Glutamatergic neuron (in vitro differentiated cells): ENCODE measurements around the gene STXBP5. TPM values are rescaled to one million over a fixed set of nuclear protein-coding genes. Genes with fewer than 3 reads are reported as not detected.

Experiments used
- DNase-seq: peaks from one replicate; pipeline ENCODE4 v3.0.0; 2022
- H3K27ac Mint-ChIP-seq: one replicate; pipeline ENCODE4 v1.8.0; 2020; ENCODE audit warnings: mild to moderate bottlenecking, mixed read lengths, inconsistent platforms; ENCODE audit not compliant: unreplicated experiment
- H3K27me3 Mint-ChIP-seq: one replicate; pipeline ENCODE4 v1.8.0; 2020; ENCODE audit warnings: mild to moderate bottlenecking, moderate library complexity, mixed read lengths, inconsistent platforms; ENCODE audit not compliant: unreplicated experiment
- H3K36me3 Mint-ChIP-seq: one replicate; pipeline ENCODE4 v1.8.0; 2020; ENCODE audit warnings: mild to moderate bottlenecking, mixed read lengths, inconsistent platforms; ENCODE audit not compliant: unreplicated experiment
- H3K4me1 Mint-ChIP-seq: one replicate; pipeline ENCODE4 v1.8.0; 2020; ENCODE audit warnings: mild to moderate bottlenecking, low read depth, mixed read lengths, inconsistent platforms; ENCODE audit not compliant: unreplicated experiment
- H3K4me3 Mint-ChIP-seq: one replicate; pipeline ENCODE4 v1.8.0; 2020; ENCODE audit warnings: mild to moderate bottlenecking, mixed read lengths, inconsistent platforms; ENCODE audit not compliant: unreplicated experiment
- H3K9me3 Mint-ChIP-seq: one replicate; pipeline ENCODE4 v1.8.0; 2020; ENCODE audit warnings: mild to moderate bottlenecking, moderate library complexity, mixed read lengths, inconsistent platforms; ENCODE audit not compliant: unreplicated experiment
- CTCF ChIP-seq: fragments of 200-600 bp; sonication (generic); IDR thresholded peaks from one replicate; pipeline ENCODE4 v1.5.0; 2021; ENCODE audit not compliant: partially characterized antibody, unreplicated experiment
- total RNA-seq: library from RNA; stranded (reverse); fragmentation: NEBNext Ultra II Directional; extraction: Animal tissue kit (Norgen Biotek cat#: 25700); gene quantifications from one replicate; pipeline ENCODE4 v1.2.1, GENCODE V29; 2021; ENCODE audit not compliant: unreplicated experiment

STXBP5 gene
- total RNA-seq, 1 donor from 2014 or later, result 14.6 TPM

- no peak overlapping the region for H3K27ac Mint-ChIP-seq
Measured at GRCh38 chr6:147219463-147219862, 15.2 kb downstream of the STXBP5 start.

GRCh38 chr6:147220345-147220744 lies 16.1 kb downstream of the STXBP5 start:
- Mint-ChIP-seq H3K27me3 (no peaks in the 10 kb centered on the region), H3K4me3 (no peak overlapping the region), H3K36me3 (no peaks in the 10 kb centered on the region), H3K9me3 (no peaks in the 10 kb centered on the region), H3K4me1 (peaks cover 10% of the 10 kb centered on the region), H3K27ac (no peak overlapping the region)
- no peak for TF ChIP-seq CTCF
- DNase-seq, result no peak

More at GRCh38 chr6:147219463-147219862, 15.2 kb downstream of the STXBP5 start:
- H3K36me3 Mint-ChIP-seq, result no peaks in the 10 kb centered on the region
- DNase-seq, result no peak
- no peaks in the 10 kb centered on the region for H3K27me3 Mint-ChIP-seq
- no peak overlapping the region for H3K4me3 Mint-ChIP-seq
- peaks cover 10% of the 10 kb centered on the region for H3K4me1 Mint-ChIP-seq
- H3K9me3 Mint-ChIP-seq, result no peaks in the 10 kb centered on the region
- TF ChIP-seq CTCF, result no peak

- DNase-seq, result no peak
- Mint-ChIP-seq H3K27me3 (no peaks in the 10 kb centered on the region), H3K36me3 (no peaks in the 10 kb centered on the region), H3K9me3 (no peaks in the 10 kb centered on the region), H3K4me1 (peaks cover 10% of the 10 kb centered on the region), H3K4me3 (no peak overlapping the region), H3K27ac (peak overlapping the region; percentile 5)
- no peak for TF ChIP-seq CTCF
Measured at GRCh38 chr6:147221739-147222138, 17.5 kb downstream of the STXBP5 start.

GRCh38 chr6:147222160-147222838 lies 18.1 kb downstream of the STXBP5 start:
- Mint-ChIP-seq H3K9me3 (no peaks in the 10 kb centered on the region), H3K27ac (peak overlapping the region; percentile 5), H3K36me3 (no peaks in the 10 kb centered on the region), H3K4me3 (no peak overlapping the region), H3K4me1 (peaks cover 8% of the 10 kb centered on the region), H3K27me3 (no peaks in the 10 kb centered on the region)
- TF ChIP-seq CTCF, result peak; percentile 75
- DNase-seq, result no peak

- Mint-ChIP-seq H3K9me3 (no peaks in the 10 kb centered on the region), H3K36me3 (no peaks in the 10 kb centered on the region), H3K4me1 (peaks cover 17% of the 10 kb centered on the region), H3K27me3 (no peaks in the 10 kb centered on the region), H3K27ac (no peak overlapping the region), H3K4me3 (no peak overlapping the region)
- TF ChIP-seq CTCF, result no peak
- DNase-seq, result no peak
Measured at GRCh38 chr6:147223736-147224135, 19.5 kb downstream of the STXBP5 start.
